ENCODE data around the gene ADARB2. TPM values are rescaled to one million over a fixed set of nuclear protein-coding genes. Genes with fewer than 3 reads are reported as not detected.
"Not testable (repeated sequence)": the region's sequence is repeated elsewhere in the genome, so short reads cannot be mapped to it uniquely, and the experiment has no call there.

Gene ADARB2
- total RNA-seq, 2 experiments from 2014 or later, result 2.5 to 3.0 TPM

DNA sequence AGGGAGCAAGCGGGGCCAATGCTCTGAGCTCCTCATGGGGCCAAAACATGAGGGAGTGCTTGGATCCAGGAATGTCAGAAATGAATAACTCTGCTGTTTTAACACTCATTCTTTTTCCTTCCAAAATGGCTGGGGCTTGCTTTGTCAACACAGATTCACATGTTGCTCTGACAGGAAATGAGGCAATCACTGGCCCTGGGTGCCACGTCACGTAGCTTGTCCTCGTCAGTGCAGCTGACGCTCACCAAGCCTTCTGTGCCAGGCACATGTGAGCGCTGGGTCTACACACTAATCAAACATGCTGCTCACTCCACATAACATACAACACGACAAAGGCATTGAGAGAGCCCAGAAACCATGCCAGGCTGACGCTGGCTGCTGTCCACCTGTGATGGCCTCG lies 482.2 kb downstream of the ADARB2 start:
- H3K9me3 Mint-ChIP-seq, result peaks cover 10% of the 10 kb centered on the region
- H3K27me3 Mint-ChIP-seq, result peaks cover 74% of the 10 kb centered on the region
- DNase-seq, result no peak
- peaks cover 25% of the 10 kb centered on the region for H3K4me1 Mint-ChIP-seq
- H3K4me3 Mint-ChIP-seq, result no peak overlapping the region
- H3K27ac Mint-ChIP-seq, result no peak overlapping the region
- CTCF ChIA-PET, result no interaction called here
- peaks cover 10% of the 10 kb centered on the region for H3K36me3 Mint-ChIP-seq (ENCODE audit: low read depth)
- POLR2A ChIA-PET, result no interaction called here

DNA sequence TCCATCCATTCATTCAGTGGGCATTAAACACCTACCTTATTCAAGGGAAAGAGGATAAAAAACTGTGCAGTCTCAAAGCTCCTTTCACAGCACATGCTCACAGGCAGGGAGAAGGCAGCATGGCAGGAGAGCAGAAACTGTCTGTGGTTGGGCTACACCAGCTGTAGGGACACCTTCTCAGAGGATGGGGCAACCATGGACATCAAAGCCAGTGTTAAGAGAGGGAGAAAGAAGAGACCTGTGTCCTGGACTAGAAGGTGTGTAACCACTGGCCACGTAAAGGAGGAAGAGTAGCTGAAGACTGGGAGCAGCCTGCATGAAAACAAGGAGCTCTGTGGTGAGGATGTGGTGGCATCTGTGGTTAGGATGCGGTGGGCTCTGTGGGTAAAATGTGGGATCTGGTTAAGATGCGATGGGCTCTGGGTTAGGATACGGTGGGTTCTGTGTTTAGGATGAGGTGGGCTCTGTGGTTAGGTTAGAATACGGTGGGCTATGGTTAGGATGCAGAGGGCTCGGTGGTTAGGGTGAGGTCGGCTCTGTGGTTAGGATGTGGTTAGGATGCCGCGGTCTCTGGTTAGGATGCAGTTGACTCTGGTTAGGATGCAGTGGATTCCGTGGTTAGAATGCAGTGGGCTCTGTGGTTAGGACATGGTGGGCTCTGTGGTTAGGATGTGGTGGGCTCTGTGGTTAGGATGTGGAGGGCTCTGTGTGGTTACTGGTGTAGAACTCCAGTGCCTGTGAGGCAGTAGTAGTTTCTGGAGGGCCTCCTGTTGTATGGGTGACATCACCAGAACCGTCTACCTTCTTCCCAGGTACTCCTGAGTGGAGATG lies 483.6 kb downstream of the ADARB2 start:
- POLR2A ChIA-PET, result no interaction called here
- peaks cover 10% of the 10 kb centered on the region for H3K36me3 Mint-ChIP-seq (ENCODE audit: low read depth)
- no peak for DNase-seq
- H3K4me1 Mint-ChIP-seq, result peaks cover 25% of the 10 kb centered on the region
- H3K4me3 Mint-ChIP-seq, result peak overlapping the region; percentile 20
- CTCF ChIA-PET, result no interaction called here
- H3K27ac Mint-ChIP-seq, result peak overlapping the region; percentile 78
- H3K27me3 Mint-ChIP-seq, result peaks cover 77% of the 10 kb centered on the region
- peaks cover 10% of the 10 kb centered on the region for H3K9me3 Mint-ChIP-seq

DNA sequence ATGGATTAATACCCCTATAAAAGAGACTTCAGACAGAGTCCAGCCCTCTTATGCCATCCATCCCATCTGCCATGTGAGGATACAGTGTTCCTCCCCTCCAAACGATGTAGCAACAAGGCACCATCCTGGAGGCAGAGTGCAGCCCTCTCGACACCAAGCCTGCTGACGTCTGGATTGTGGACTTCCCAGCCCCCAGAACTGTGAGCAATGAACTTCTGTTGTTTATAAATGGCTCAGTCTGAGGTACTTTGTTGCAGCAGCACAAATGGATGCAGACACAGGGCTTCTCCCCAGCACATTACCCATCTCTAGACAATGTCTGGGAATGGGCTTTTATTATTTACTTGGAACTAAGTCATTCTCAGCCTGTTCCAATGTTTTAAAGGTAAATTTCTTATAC lies 485.6 kb downstream of the ADARB2 start:
- POLR2A ChIA-PET, result no interaction called here
- H3K27ac Mint-ChIP-seq, result no peak overlapping the region
- H3K4me1 Mint-ChIP-seq, result peaks cover 23% of the 10 kb centered on the region
- CTCF ChIA-PET, result no interaction called here
- H3K9me3 Mint-ChIP-seq, result peaks cover 10% of the 10 kb centered on the region
- no peak overlapping the region for H3K4me3 Mint-ChIP-seq
- peaks cover 10% of the 10 kb centered on the region for H3K36me3 Mint-ChIP-seq (ENCODE audit: low read depth)
- H3K27me3 Mint-ChIP-seq, result peaks cover 73% of the 10 kb centered on the region
- DNase-seq, result no peak

DNA sequence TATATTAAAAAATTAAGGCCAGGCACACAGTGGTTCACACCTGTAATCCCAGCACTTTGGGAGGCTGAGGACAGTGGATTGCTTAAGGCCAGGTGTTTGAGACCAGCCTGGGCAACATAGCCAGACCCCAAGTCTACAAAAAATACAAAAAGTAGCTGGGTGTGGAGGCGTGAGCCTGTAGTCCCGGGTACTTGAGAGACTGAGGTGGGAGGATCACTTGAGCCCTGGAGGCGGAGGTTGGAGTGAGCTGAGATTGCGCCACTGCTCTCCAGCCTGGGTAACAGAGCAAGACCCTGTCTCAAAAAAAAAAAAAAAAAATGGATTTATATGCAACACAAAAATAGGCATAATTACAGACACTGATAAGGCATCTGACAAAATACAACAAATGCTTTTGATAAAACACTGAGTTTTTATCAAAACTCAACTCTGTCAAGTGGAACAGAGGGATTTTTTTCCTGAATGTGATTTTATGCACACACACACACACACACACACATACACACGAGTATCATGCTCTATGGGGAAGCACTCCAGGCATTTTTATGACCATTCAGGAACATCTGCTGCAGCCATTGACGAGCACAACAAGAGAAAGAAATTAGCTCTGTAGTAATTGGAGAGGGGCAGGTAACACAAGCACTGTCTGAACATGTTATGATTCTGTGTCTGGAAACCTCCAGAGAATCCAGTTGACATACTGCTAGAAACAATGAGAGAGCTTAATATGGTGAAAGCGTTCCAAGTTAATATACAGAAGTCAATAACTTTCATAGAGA lies 488.0 kb downstream of the ADARB2 start:
- H3K27ac Mint-ChIP-seq, result no peak overlapping the region
- DNase-seq, result no peak
- CTCF ChIA-PET, result no interaction called here
- H3K4me3 Mint-ChIP-seq, result no peak overlapping the region
- peaks cover 12% of the 10 kb centered on the region for H3K9me3 Mint-ChIP-seq
- peaks cover 10% of the 10 kb centered on the region for H3K36me3 Mint-ChIP-seq (ENCODE audit: low read depth)
- POLR2A ChIA-PET, result no interaction called here
- H3K4me1 Mint-ChIP-seq, result peaks cover 11% of the 10 kb centered on the region
- H3K27me3 Mint-ChIP-seq, result peaks cover 69% of the 10 kb centered on the region

DNA sequence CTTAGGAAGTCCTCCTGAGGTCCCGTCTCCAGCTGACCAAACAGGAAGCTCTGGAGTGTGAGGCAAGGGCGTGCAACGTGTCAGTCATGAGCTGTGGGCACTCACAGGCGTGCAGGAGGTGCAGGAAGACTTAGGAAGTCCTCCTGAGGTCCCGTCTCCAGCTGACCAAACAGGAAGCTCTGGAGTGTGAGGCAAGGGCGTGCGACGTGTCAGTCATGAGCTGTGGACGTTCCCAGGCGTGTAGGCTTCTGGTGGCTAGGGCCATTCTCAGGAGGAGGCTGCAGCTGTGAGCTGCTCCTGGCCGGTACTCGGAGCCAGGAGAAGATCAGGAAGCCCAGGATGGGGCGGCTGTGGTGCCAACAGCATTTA lies 489.1 kb downstream of the ADARB2 start:
- H3K9me3 Mint-ChIP-seq; DNase-seq; H3K4me3 Mint-ChIP-seq; H3K36me3 Mint-ChIP-seq (ENCODE audit: low read depth); POLR2A ChIA-PET; CTCF ChIA-PET; H3K27ac Mint-ChIP-seq; H3K4me1 Mint-ChIP-seq: not testable (repeated sequence)
- peaks cover 61% of the 10 kb centered on the region for H3K27me3 Mint-ChIP-seq

DNA sequence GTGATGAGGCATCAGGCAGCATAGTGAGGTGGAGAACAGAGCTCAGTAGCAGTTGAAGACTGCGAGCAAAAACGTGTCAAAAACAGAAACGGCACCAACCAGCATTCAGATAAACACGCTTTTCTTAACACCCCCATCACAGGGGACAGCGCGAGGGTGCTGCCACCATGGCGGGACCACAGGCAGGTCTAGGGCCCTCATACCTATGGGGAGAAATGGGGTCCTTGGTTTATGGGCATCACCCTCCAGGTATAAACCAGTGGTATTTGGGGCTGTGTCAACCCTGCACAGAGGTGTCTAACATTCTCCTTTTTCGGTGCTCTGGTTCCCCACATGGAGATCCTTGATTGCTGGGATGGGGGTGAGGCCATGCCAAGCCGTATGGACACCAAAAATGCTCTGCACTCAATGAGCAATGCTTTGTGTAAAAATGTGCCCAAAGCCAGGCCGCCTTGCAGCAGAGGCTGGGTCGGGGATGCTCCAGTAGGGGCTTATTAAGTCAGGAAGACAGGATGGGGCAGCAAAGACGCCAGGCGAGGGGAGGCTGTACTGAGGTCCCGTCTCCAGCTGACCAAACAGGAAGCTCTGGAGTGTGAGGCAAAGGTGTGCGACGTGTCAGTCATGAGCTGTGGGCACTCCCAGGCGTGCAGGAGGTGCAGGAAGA lies 489.6 kb downstream of the ADARB2 start:
- H3K4me1 Mint-ChIP-seq, result no peaks in the 10 kb centered on the region
- ChIA-PET POLR2A (no interaction called here), CTCF (no interaction called here)
- no peaks in the 10 kb centered on the region for H3K36me3 Mint-ChIP-seq (ENCODE audit: low read depth)
- peaks cover 2% of the 10 kb centered on the region for H3K9me3 Mint-ChIP-seq
- H3K27ac Mint-ChIP-seq, result no peak overlapping the region
- H3K27me3 Mint-ChIP-seq, result peaks cover 59% of the 10 kb centered on the region
- no peak overlapping the region for H3K4me3 Mint-ChIP-seq
- DNase-seq, result no peak

DNA sequence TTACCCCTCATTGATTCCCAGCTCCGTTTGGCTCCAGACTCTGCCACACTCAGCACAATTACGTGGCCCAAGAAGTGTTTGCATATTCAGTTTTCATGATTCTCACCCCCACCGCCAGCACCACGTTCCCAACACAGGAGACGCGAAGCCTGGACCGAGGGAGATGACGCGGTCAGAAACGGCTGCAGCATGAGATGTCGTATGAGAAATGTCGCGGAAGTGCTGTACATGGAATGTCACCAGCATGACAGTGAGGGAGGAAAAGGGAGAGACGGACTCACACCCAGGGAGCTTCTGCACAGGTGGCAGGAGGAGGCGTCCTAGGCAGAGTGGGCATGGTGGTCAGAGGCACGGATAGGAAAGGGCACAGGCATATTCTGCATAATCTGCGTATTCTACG lies 492.8 kb downstream of the ADARB2 start:
- Mint-ChIP-seq H3K4me1 (peaks cover 9% of the 10 kb centered on the region), H3K27ac (no peak overlapping the region), H3K4me3 (no peak overlapping the region), H3K9me3 (peaks cover 2% of the 10 kb centered on the region), H3K36me3 (ENCODE audit: low read depth) (peaks cover 2% of the 10 kb centered on the region), H3K27me3 (peaks cover 30% of the 10 kb centered on the region)
- POLR2A ChIA-PET, result interaction anchor here (1.0 kb wide), 1 partner anchor 27 kb away, joined by 3 read pairs; no protein-coding TSS in a partner anchor
- no peak for DNase-seq
- CTCF ChIA-PET, result interaction anchor here (0.6 kb wide), 1 partner anchor 645 kb away, joined by 4 read pairs; no protein-coding TSS in a partner anchor

DNA sequence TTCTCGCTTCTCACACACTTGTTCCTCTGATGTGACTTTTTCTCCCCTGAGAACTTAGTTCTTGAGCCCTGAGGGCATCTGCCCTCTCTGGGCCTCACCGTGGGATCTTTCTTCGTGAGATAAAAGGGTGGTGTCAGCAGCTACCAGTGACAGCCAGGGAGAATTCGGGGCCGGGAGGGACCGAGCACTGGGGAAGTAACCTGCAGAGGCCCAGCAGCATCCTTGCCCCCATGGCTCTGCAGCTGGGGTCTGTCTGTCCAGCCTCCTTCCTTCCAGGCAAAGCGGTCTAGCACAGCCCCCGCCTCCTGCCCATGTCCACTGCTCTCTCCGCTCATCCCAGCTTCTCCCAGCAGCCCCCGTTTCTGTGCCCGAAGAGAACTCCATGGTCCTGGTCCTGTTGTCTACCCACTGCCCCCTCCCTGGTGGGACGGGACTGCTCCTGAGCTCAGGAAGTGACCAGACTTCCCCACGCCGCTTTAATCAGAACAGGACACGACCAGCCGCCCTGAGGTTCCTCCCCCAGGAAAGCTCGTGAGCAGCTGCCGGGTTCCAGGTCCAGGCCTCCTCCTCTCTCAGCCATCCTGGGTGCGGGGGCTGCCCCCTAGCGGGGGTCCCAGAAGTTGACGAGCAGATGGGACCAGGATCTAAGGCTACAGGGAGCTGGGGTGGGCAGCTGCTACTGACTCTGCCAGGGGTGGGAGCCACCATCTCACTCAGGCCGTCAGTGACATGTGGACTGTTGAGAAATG lies 493.7 kb downstream of the ADARB2 start:
- Mint-ChIP-seq H3K4me1 (peaks cover 9% of the 10 kb centered on the region), H3K27me3 (peaks cover 27% of the 10 kb centered on the region), H3K4me3 (no peak overlapping the region), H3K27ac (no peak overlapping the region), H3K36me3 (ENCODE audit: low read depth) (peaks cover 2% of the 10 kb centered on the region), H3K9me3 (peaks cover 2% of the 10 kb centered on the region)
- no peak for DNase-seq
- ChIA-PET CTCF (no interaction called here), POLR2A (no interaction called here)

DNA sequence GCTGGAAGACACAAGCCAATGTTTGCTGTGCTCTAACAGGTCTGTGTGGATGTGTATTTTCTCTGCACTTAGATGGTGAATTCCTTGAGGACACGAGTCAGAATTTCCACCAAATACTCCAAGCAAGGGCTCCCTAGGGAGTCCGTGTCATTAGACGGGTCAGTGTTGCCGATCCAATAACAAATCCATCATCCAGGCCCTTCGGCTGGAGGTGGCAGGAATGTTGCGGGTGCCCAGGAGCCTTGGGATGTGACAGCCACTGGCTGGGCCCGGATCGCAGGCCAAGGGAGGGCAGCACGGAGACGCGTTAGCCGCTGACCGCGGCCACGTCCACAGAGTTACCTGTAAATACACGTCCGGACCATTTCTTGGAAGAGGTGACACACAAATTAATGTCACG lies 494.4 kb downstream of the ADARB2 start:
- no peak overlapping the region for H3K27ac Mint-ChIP-seq
- POLR2A ChIA-PET, result no interaction called here
- CTCF ChIA-PET, result no interaction called here
- peaks cover 25% of the 10 kb centered on the region for H3K27me3 Mint-ChIP-seq
- H3K36me3 Mint-ChIP-seq (ENCODE audit: low read depth), result peaks cover 2% of the 10 kb centered on the region
- DNase-seq, result no peak
- H3K9me3 Mint-ChIP-seq, result peaks cover 2% of the 10 kb centered on the region
- H3K4me3 Mint-ChIP-seq, result no peak overlapping the region
- peaks cover 9% of the 10 kb centered on the region for H3K4me1 Mint-ChIP-seq

DNA sequence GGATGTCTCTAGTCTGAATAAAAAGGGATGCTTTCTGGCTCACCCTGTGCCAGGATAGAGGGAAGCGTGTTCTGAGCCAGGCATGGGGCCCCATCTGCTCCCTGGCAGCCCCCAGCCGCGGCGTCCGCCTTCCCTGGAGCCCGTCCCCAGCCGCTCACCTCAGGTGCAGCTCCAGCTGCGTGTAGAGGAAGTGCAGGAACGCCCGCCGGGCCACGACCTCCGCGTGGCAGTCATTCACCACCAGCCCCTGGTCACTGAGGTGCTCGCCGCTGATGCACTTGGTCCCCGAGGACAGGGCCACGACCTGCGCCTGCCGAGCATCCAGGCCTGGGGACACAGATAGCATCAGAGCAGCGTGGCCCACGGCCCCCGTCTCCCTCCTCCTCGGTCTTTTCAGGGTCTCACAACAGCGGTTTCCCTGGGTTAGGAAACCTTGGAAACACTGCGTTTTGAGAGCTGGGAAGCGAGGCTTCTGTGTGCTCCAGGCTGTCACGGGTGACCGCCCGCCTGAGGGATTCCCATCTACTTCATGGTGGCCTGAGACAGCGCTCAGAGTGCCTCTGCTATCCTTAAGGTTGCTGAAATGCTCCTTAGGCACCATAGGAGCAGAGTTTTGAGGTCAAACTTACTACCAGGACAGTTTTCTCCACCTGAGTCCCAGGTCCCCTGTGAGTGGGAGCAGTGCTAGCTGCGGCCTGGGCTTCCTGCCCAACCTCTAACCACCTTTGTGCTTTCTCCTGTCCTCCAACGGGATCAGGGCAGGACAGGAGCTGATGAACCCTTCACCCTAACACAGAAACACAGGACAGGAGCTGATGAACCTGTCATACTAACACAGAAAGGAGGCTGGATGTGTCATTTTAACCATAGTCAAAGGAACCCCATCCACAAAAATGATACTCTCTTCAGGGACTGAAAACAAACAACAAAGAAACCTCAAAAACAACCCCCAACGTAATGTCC lies 495.1 kb downstream of the ADARB2 start:
- CTCF ChIA-PET, result no interaction called here
- no peak overlapping the region for H3K4me3 Mint-ChIP-seq
- peaks cover 2% of the 10 kb centered on the region for H3K36me3 Mint-ChIP-seq (ENCODE audit: low read depth)
- peaks cover 9% of the 10 kb centered on the region for H3K4me1 Mint-ChIP-seq
- peaks cover 17% of the 10 kb centered on the region for H3K27me3 Mint-ChIP-seq
- H3K27ac Mint-ChIP-seq, result no peak overlapping the region
- peaks cover 2% of the 10 kb centered on the region for H3K9me3 Mint-ChIP-seq
- no peak for DNase-seq
- POLR2A ChIA-PET, result no interaction called here

DNA sequence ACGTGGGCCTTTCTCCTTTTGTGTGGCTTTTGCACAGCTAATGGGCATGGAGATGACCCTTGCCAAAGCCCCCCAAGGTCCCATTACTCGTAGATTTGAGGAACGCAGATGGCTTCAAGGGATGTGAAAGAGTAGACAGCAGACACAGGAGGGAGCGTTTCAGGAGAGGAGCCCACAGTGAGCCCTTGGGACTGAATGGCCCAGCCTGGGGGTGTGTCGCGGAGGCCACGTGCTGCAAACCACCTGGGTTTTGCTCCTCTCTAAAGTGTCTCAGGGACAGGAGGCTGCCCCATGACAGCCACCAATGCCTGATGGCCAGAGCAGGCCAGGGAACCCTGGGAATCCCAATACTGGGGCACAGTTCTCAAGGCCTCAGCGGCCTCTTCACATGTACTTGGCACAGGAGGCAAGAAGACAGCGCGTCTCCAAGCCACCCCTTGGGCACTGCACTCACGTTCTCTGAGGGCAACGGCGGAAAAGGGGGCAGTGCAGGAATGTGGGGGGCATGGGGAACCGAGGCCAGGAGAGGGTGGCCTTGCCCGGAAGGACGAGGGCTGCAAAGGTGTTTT lies 495.9 kb downstream of the ADARB2 start:
- no peak overlapping the region for H3K27ac Mint-ChIP-seq
- ChIA-PET CTCF (no interaction called here), POLR2A (interaction anchor here (1.0 kb wide), 2 partner anchors 16 to 253 kb away, joined by 3 read pairs; partner anchors contain the start of gene GTPBP4)
- H3K4me1 Mint-ChIP-seq, result peaks cover 9% of the 10 kb centered on the region
- peaks cover 2% of the 10 kb centered on the region for H3K9me3 Mint-ChIP-seq
- no peak overlapping the region for H3K4me3 Mint-ChIP-seq
- peaks cover 10% of the 10 kb centered on the region for H3K27me3 Mint-ChIP-seq
- no peak for DNase-seq
- H3K36me3 Mint-ChIP-seq (ENCODE audit: low read depth), result peaks cover 2% of the 10 kb centered on the region

DNA sequence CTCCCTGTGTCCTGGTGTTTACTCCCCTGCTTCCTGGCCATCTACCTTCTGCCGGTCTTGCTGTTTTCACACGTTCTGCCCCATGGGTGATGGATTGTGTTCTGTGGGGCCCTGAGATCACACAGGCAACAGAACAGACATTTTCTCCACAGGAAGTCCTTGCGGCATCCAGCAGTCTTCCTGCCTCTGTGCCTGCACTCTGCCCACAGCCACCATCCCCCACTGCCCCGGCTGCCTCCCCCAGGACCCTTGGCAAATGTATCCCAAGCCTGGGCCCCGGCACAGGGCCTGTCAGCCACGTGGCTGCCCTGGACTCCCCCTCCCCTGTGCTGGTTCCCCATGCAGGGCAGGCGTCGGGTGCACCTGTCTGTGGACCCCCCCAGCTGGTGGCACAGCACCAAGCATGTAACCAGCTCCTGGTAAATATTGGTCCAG lies 497.0 kb downstream of the ADARB2 start:
- Mint-ChIP-seq H3K27ac (peak overlapping the region; percentile 86), H3K4me1 (peaks cover 9% of the 10 kb centered on the region), H3K27me3 (peaks cover 10% of the 10 kb centered on the region), H3K36me3 (ENCODE audit: low read depth) (peaks cover 2% of the 10 kb centered on the region), H3K9me3 (peaks cover 2% of the 10 kb centered on the region), H3K4me3 (peak overlapping the region; percentile 82)
- peak; percentile 58 for DNase-seq
- ChIA-PET CTCF (no interaction called here), POLR2A (interaction anchor here (1.0 kb wide), 2 partner anchors 17 to 252 kb away, joined by 3 read pairs; partner anchors contain the start of gene GTPBP4)
